Heart left ventricle (tissue), 13 donors: ENCODE results near the gene PARN.

ENCODE experiments used
- POLR2A ChIP-seq, 2 donors: fragments of 450-650 bp; IDR thresholded peaks; one replicate each; pipeline ENCODE4 v1.6.1; 2017; ENCODE audit warnings: antibody characterized with exemption in 2 of 2, mild to moderate bottlenecking in 2 of 2, moderate library complexity in 2 of 2
- TF ChIP-seq, protein P1 (sequence below), 12 donors: fragments of 200-600 bp; sonication (generic) in 4 of 12; IDR thresholded peaks; one replicate each; pipeline versions ENCODE4 v1.5.0 to v1.8.0; 2018 to 2022; ENCODE audit warnings: antibody characterized with exemption in 12 of 12, mild to moderate bottlenecking in 5 of 12
- donor health status: ischemic (EF 13 %, LVEDD 7.1; RV severe dilation, severe dysfunction).
- donor health status: DM: no; HTN: yes; CAD: no.
- donor health status: DM: no; HTN: no; CAD: no.
- donor health status: ischemic (EF 25% LVEDD 6.9; RV normal size, moderate dysfunction).
- donor health status: ischemic (EF 25% LVEDD 5.7; RV mildly dilated, moderate dysfunction).
- donor health status: ischemic (EF 35%, LVEDD 5.7; RV mildly dilated, moderate dysfunction).
- donor health status: nonischemic (EF 11% LVEDD 7.7; RV severe dilation, severe dysfunction).
- donor health status: DM: yes; HTN: yes; CAD: no.
- donor health status: PGD.
- donor health status: ischemic (EF 29% LVEDD 5.4; RV normal size, mild dysfunction).
- donor health status: nonischemic (EF 23%, LVEDD 6.1; RV moderate dilation, normal function).

GRCh38 chr16:14585287-14585686 lies 44.8 kb downstream of the PARN start:
- TF ChIP-seq, protein P1, sequence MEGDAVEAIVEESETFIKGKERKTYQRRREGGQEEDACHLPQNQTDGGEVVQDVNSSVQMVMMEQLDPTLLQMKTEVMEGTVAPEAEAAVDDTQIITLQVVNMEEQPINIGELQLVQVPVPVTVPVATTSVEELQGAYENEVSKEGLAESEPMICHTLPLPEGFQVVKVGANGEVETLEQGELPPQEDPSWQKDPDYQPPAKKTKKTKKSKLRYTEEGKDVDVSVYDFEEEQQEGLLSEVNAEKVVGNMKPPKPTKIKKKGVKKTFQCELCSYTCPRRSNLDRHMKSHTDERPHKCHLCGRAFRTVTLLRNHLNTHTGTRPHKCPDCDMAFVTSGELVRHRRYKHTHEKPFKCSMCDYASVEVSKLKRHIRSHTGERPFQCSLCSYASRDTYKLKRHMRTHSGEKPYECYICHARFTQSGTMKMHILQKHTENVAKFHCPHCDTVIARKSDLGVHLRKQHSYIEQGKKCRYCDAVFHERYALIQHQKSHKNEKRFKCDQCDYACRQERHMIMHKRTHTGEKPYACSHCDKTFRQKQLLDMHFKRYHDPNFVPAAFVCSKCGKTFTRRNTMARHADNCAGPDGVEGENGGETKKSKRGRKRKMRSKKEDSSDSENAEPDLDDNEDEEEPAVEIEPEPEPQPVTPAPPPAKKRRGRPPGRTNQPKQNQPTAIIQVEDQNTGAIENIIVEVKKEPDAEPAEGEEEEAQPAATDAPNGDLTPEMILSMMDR (IDR thresholded peaks at IDR 0.05): no peak
- TF ChIP-seq POLR2A (IDR thresholded peaks at IDR 0.05): no peak
